H1 (cell line): Measurements from ENCODE around the gene MAPRE2. TPM values are rescaled to one million over a fixed set of nuclear protein-coding genes. Genes with fewer than 3 reads are reported as not detected.
A peak's percentile ranks its signal among the peaks of the same experiment; 100 is the strongest.

Experiments used
- CTCF ChIA-PET: fragments of 300-600 bp; sonication (Branson Sonifier 250); formaldehyde crosslinking; loops from one replicate; lab custom pipeline; 2021; ENCODE audit not compliant: partially characterized antibody; lab: Charles Lee
- POLR2A ChIA-PET: fragments of 300-600 bp; sonication (Branson Sonifier 250); formaldehyde crosslinking; loops from one replicate; lab custom pipeline; 2021; ENCODE audit warnings: inconsistent platforms; ENCODE audit not compliant: partially characterized antibody; lab: Charles Lee
- DNase-seq, 2 experiments: peaks; one replicate each; pipeline versions ENCODE4 v3.0.0 to v3.0.0-alpha.2; 2010 to 2022; ENCODE audit warnings: low spot score in 2 of 2, low read depth in 1 of 2, mixed read lengths in 1 of 2
- FAIRE-seq: peaks from 2 replicates; lab custom pipeline; 2011; peaks lifted over from hg19 to GRCh38; lab: Jason Lieb, UNC
- H2AFZ ChIP-seq: 2 replicates; pipeline ENCODE4 v1.8.1; 2012; ENCODE audit warnings: low read length, inconsistent platforms
- H2AK5ac ChIP-seq: 2 replicates; pipeline ENCODE4 v1.6.1; 2013; ENCODE audit warnings: low read depth, low read length
- H2BK120ac ChIP-seq: replicated peaks from 2 replicates; pipeline ENCODE3; 2013; ENCODE audit warnings: low read depth, low read length, inconsistent platforms
- H2BK12ac ChIP-seq: 2 replicates; pipeline ENCODE4 v1.6.1; 2013; ENCODE audit warnings: low read depth, low read length
- H2BK15ac ChIP-seq: 2 replicates; pipeline ENCODE4 v1.6.1; 2013; ENCODE audit warnings: low read length
- H2BK20ac ChIP-seq: 2 replicates; pipeline ENCODE4 v1.6.1; 2013; ENCODE audit warnings: low read length
- H2BK5ac ChIP-seq: 2 replicates; pipeline ENCODE4 v1.6.1; 2013; ENCODE audit warnings: low read depth, low read length
- H3K14ac ChIP-seq: 2 replicates; pipeline ENCODE4 v1.6.1; 2013; ENCODE audit warnings: inconsistent platforms; ENCODE audit not compliant: insufficient read length
- H3K18ac ChIP-seq: 2 replicates; pipeline ENCODE4 v1.6.1; 2013; ENCODE audit warnings: low read length; ENCODE audit errors: extremely low read depth
- H3K23ac ChIP-seq: 2 replicates; pipeline ENCODE4 v1.6.1; 2013; ENCODE audit warnings: inconsistent platforms; ENCODE audit not compliant: insufficient read length
- H3K23me2 ChIP-seq: 2 replicates; pipeline ENCODE4 v1.6.1; 2013; ENCODE audit warnings: low read depth, low read length
- H3K27ac ChIP-seq: 2 replicates; pipeline ENCODE4 v1.6.1; 2011; ENCODE audit warnings: low read depth, low read length, inconsistent platforms
- H3K27me3 ChIP-seq, 4 experiments: replicated peaks in 1 of 4; 1 replicate in 1 of 4; 2 replicates in 3 of 4; pipeline versions ENCODE4 v1.6.1 to v1.8.1; 2011 to 2013; ENCODE audit warnings: low read length in 3 of 4, mild to moderate bottlenecking in 3 of 4, inconsistent platforms in 2 of 4, mixed read lengths in 2 of 4, moderate library complexity in 1 of 4; ENCODE audit not compliant: control insufficient read depth in 3 of 4, insufficient read depth in 3 of 4; ENCODE audit errors: extremely low read depth in 1 of 4
- H3K36me3 ChIP-seq, 4 experiments: 2 replicates each; pipeline versions ENCODE4 v1.6.1 to v1.8.1; 2011 to 2013; ENCODE audit warnings: mild to moderate bottlenecking in 4 of 4, low read length in 3 of 4, moderate library complexity in 2 of 4, control low read depth in 1 of 4, inconsistent platforms in 1 of 4; ENCODE audit not compliant: insufficient read depth in 4 of 4, control insufficient read depth in 2 of 4
- H3K4ac ChIP-seq: replicated peaks from 2 replicates; pipeline ENCODE3; 2013; ENCODE audit warnings: low read length, low read depth, mixed read lengths, inconsistent platforms; ENCODE audit not compliant: insufficient read length
- H3K4me1 ChIP-seq, 4 experiments: replicated peaks in 1 of 4; 1 replicate in 1 of 4; 2 replicates in 3 of 4; pipeline versions ENCODE4 v1.6.1 to v1.8.1; 2011 to 2013; ENCODE audit warnings: low read length in 3 of 4, inconsistent platforms in 2 of 4, mixed read lengths in 1 of 4; ENCODE audit not compliant: insufficient read depth in 4 of 4, control insufficient read depth in 3 of 4
- H3K4me2 ChIP-seq, 2 experiments: 2 replicates each; pipeline versions ENCODE4 v1.6.1 to v1.8.1; 2011 to 2013; ENCODE audit warnings: low read depth in 2 of 2, low read length in 2 of 2, control low read depth in 1 of 2, inconsistent platforms in 1 of 2, mild to moderate bottlenecking in 1 of 2; ENCODE audit not compliant: insufficient read depth in 1 of 2
- H3K4me3 ChIP-seq, 4 experiments: fragments of 200-600, 300-600 bp in 1 of 4; sonication (generic), shearing (Covaris generic), sonication (Bioruptor Twin) in 1 of 4; 2 replicates each; pipeline versions ENCODE4 v1.5.1 to v1.8.1; 2011 to 2016; ENCODE audit warnings: low read length in 4 of 4, low read depth in 3 of 4, control low read depth in 2 of 4, inconsistent platforms in 2 of 4, mild to moderate bottlenecking in 2 of 4, mixed read lengths in 1 of 4, moderate library complexity in 1 of 4; ENCODE audit not compliant: insufficient read depth in 2 of 4; ENCODE audit errors: extremely low read depth in 1 of 4
- H3K56ac ChIP-seq: replicated peaks from 2 replicates; pipeline ENCODE3; 2013; ENCODE audit warnings: low read depth, mild to moderate bottlenecking, mixed read lengths, low read length, inconsistent platforms; ENCODE audit not compliant: insufficient read length
- H3K79me1 ChIP-seq: 2 replicates; pipeline ENCODE4 v1.6.1; 2013; ENCODE audit warnings: low read depth, low read length, control low read depth
- H3K79me2 ChIP-seq, 2 experiments: 2 replicates each; pipeline versions ENCODE4 v1.6.1 to v1.8.1; 2012 to 2013; ENCODE audit warnings: low read length in 2 of 2, mild to moderate bottlenecking in 2 of 2, inconsistent platforms in 1 of 2; ENCODE audit not compliant: insufficient read depth in 2 of 2, control insufficient read depth in 1 of 2
- H3K9ac ChIP-seq, 4 experiments: replicated peaks in 1 of 4; 1 replicate in 1 of 4; 2 replicates in 3 of 4; pipeline versions ENCODE4 v1.6.1 to v1.8.1; 2011 to 2013; ENCODE audit warnings: low read depth in 3 of 4, low read length in 3 of 4, control low read depth in 2 of 4, mild to moderate bottlenecking in 2 of 4, moderate library complexity in 2 of 4, inconsistent platforms in 1 of 4; ENCODE audit errors: extremely low read depth in 1 of 4
- H3K9me3 ChIP-seq, 2 experiments: 2 replicates each; pipeline versions ENCODE4 v1.6.1 to v1.8.1; 2012 to 2013; ENCODE audit warnings: mild to moderate bottlenecking in 2 of 2, moderate library complexity in 2 of 2, control low read depth in 1 of 2, inconsistent platforms in 1 of 2, low read depth in 1 of 2, low read length in 1 of 2, mixed read lengths in 1 of 2; ENCODE audit not compliant: insufficient read depth in 2 of 2
- H4K20me1 ChIP-seq, 2 experiments: replicated peaks in 1 of 2; 2 replicates each; pipeline versions ENCODE3 to v1.8.1; 2011 to 2013; ENCODE audit warnings: inconsistent platforms in 2 of 2, low read length in 2 of 2, mild to moderate bottlenecking in 1 of 2; ENCODE audit not compliant: insufficient read depth in 2 of 2, control insufficient read depth in 1 of 2
- H4K5ac ChIP-seq: 2 replicates; pipeline ENCODE4 v1.6.1; 2013; ENCODE audit warnings: low read length, low read depth, mixed read lengths, inconsistent platforms; ENCODE audit not compliant: insufficient read length
- H4K8ac ChIP-seq: 2 replicates; pipeline ENCODE4 v1.8.0; 2013; ENCODE audit warnings: mild to moderate bottlenecking, moderate library complexity, low read length, inconsistent platforms; ENCODE audit not compliant: insufficient read depth; ENCODE audit errors: extremely low read depth
- H4K91ac ChIP-seq: replicated peaks from 2 replicates; pipeline ENCODE3; 2013; ENCODE audit warnings: low read length, mixed read lengths, inconsistent platforms; ENCODE audit not compliant: insufficient read length
- KDM5A ChIP-seq: fragments of 200-600 bp; IDR thresholded peaks from 2 replicates; pipeline ENCODE4 v1.7.1; 2012; ENCODE audit warnings: mild to moderate bottlenecking, low read length, inconsistent platforms, mixed read lengths
- RAD21 ChIP-seq, 2 experiments: IDR thresholded peaks in 1 of 2; conservative IDR thresholded peaks in 1 of 2; 2 replicates each; pipeline ENCODE4 v1.6.1; 2011; ENCODE audit warnings: low read depth in 2 of 2, low read length in 2 of 2, improper control_type of control experiment in 1 of 2, inconsistent platforms in 1 of 2, mild to moderate bottlenecking in 1 of 2, moderate library complexity in 1 of 2
- SRF ChIP-seq: IDR thresholded peaks from 2 replicates; pipeline ENCODE4 v1.6.1; 2011; ENCODE audit warnings: mild to moderate bottlenecking, low read depth, low read length, moderate library complexity
- polyA plus RNA-seq, 7 experiments: library from polyadenylated mRNA; depleted of rRNA in 3 of 7; stranded (reverse) in 5 of 7; unstranded in 2 of 7; fragments of >200 nt in 5 of 7; fragments of 200-250 nt in 2 of 7; gene quantifications; 1 replicate in 5 of 7; 2 replicates in 1 of 7; 4 replicates in 1 of 7; pipeline versions ENCODE4 v1.2.1 to v1.2.3, GENCODE V29; 2011 to 2013; ENCODE audit warnings: missing spikeins in 2 of 7, mixed read lengths in 2 of 7
- total RNA-seq: library from RNA; stranded (reverse); fragmentation: NEBNext Ultra II Directional; extraction: Animal tissue kit (Norgen Biotek cat#: 25700); gene quantifications from 2 replicates; pipeline ENCODE4 v1.2.1, GENCODE V29; 2021
- TF ChIP-seq, protein P1 (sequence below), 3 experiments: IDR thresholded peaks; 1 replicate in 2 of 3; 2 replicates in 1 of 3; pipeline versions ENCODE4 v1.5.1 to v1.6.1; 2011; ENCODE audit warnings: low read length in 3 of 3, mild to moderate bottlenecking in 3 of 3, inconsistent platforms in 2 of 3, low read depth in 1 of 3, moderate library complexity in 1 of 3; ENCODE audit not compliant: insufficient read depth in 1 of 3; ENCODE audit errors: control extremely low read depth in 1 of 3

The MAPRE2 gene
- total and polyA plus RNA-seq, 2 of the 8 experiments (the other 6 are each of a cell fraction or from before 2014, with no cell fraction given): 32.6 to 33.1 TPM

- no peak overlapping the region for H3K9ac ChIP-seq
Measured at GRCh38 chr18:35130236-35130635, 89.0 kb downstream of the MAPRE2 start.

More at GRCh38 chr18:35130236-35130635, 89.0 kb downstream of the MAPRE2 start:
- Histone ChIP-seq H3K23ac (no peak overlapping the region), H2BK5ac (no peak overlapping the region), H3K27ac (no peak overlapping the region), H3K23me2 (no peaks in the 10 kb centered on the region), H3K14ac (no peak overlapping the region), H4K8ac (no peak overlapping the region), H2BK15ac (no peak overlapping the region), H3K9me3 (no peaks in the 10 kb centered on the region), H2BK20ac (no peak overlapping the region), H3K56ac (no peak overlapping the region), H3K79me1 (no peaks in the 10 kb centered on the region; the same call in 1 of the 2 replicates), H3K4ac (no peak overlapping the region), H4K91ac (no peak overlapping the region), H2AFZ (no peak overlapping the region), H3K36me3 (peaks cover 0 to 5% (median 0%) of the 10 kb centered on the region in 4 experiments; a peak in 3 of 8 replicates), H2BK12ac (no peak overlapping the region), H3K4me1 (no peaks in the 10 kb centered on the region), H3K4me3 (no peak overlapping the region), H3K18ac (no peak overlapping the region), H3K79me2 (no peaks in the 10 kb centered on the region), H3K4me2 (no peak overlapping the region), H4K20me1 (peaks cover 0 to 2% of the 10 kb centered on the region in 2 experiments), H3K27me3 (no peaks in the 10 kb centered on the region), H2BK120ac (no peak overlapping the region), H4K5ac (no peak overlapping the region), H2AK5ac (no peak overlapping the region)
- ChIA-PET CTCF (interaction anchor here (0.7 to 4.0 kb wide), 9 partner anchors 11 to 143 kb away, joined by 3 to 29 read pairs (median 5); no protein-coding TSS in a partner anchor), POLR2A (interaction anchor here (0.6 kb wide), 1 partner anchor 7 kb away, joined by 3 read pairs; no protein-coding TSS in a partner anchor)
- DNase-seq: no peak
- TF ChIP-seq, protein P1, sequence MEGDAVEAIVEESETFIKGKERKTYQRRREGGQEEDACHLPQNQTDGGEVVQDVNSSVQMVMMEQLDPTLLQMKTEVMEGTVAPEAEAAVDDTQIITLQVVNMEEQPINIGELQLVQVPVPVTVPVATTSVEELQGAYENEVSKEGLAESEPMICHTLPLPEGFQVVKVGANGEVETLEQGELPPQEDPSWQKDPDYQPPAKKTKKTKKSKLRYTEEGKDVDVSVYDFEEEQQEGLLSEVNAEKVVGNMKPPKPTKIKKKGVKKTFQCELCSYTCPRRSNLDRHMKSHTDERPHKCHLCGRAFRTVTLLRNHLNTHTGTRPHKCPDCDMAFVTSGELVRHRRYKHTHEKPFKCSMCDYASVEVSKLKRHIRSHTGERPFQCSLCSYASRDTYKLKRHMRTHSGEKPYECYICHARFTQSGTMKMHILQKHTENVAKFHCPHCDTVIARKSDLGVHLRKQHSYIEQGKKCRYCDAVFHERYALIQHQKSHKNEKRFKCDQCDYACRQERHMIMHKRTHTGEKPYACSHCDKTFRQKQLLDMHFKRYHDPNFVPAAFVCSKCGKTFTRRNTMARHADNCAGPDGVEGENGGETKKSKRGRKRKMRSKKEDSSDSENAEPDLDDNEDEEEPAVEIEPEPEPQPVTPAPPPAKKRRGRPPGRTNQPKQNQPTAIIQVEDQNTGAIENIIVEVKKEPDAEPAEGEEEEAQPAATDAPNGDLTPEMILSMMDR (IDR thresholded peaks at IDR 0.05; ENCODE audit: control extremely low read depth in 1 of 3, insufficient read depth in 1 of 3, low read depth in 1 of 3, low read length in 3 of 3): peak in 2 of 3 experiments; percentile 6 to 9; a peak in 2 of 4 replicates
- TF ChIP-seq SRF (no peak), RAD21 (IDR thresholded peaks at IDR 0.05 in 1 of 2, conservative IDR thresholded peaks at IDR 0.05 in 1 of 2; ENCODE audit: low read depth in 2 of 2, low read length in 2 of 2) (peak; percentile 7 to 17; a peak in 2 of 4 replicates), KDM5A (no peak)
- no peak for FAIRE-seq
